OCI-LY7 (cell line): ENCODE data around the gene PES1.

Experiments used
- CTCF ChIP-seq: fragments of 200-600 bp; sonication (generic); conservative IDR thresholded peaks from 2 replicates; pipeline ENCODE4 v1.5.1; 2014; ENCODE audit warnings: mild to moderate bottlenecking, antibody characterized with exemption, low read length, moderate library complexity, mixed read lengths
- EZH2phosphoT487 ChIP-seq: fragments of 200-600 bp; sonication (generic); IDR thresholded peaks from 2 replicates; pipeline ENCODE4 v1.6.1; 2018; ENCODE audit warnings: low read depth, borderline replicate concordance, mild to moderate bottlenecking, mixed run types, antibody characterized with exemption, low read length, moderate library complexity, mixed read lengths

- TF ChIP-seq CTCF (no peak), EZH2phosphoT487 (no peak)
Observed at GRCh38 chr22:30640839-30641430, 49.2 kb upstream of the PES1 start.
